Pericardium fibroblast (primary cell): ENCODE results near the gene CTDSPL2. TPM values are rescaled to one million over a fixed set of nuclear protein-coding genes. Genes with fewer than 3 reads are reported as not detected.

Experiments used
- total RNA-seq: library from RNA; depleted of rRNA; stranded (reverse); fragments of >200 nt; gene quantifications from 2 replicates; pipeline ENCODE4 v1.2.3, GENCODE V29; 2015

Gene CTDSPL2
- total RNA-seq, result 29.0 and 50.1 TPM in 2 replicates

GRCh38 chr15:44426975-44427755 lies at the start of gene CTDSPL2:
CTDSPL2 (plus strand) TSS chr15:44427629; CDS start chr15:44459015, 31,386 bp downstream.

GRCh38 chr15:44536962-44537734 lies 109.7 kb downstream of the CTDSPL2 start, which contains the start of gene EIF3J:
EIF3J (plus strand) TSS chr15:44537147; CDS start chr15:44537195, 48 bp downstream.

Other genes with a start within 250 kb of the CTDSPL2 start
- gene FRMD5, start 232.4 kb upstream of the CTDSPL2 start, total RNA-seq, result 0.23 and 2.1 TPM in 2 replicates
- 60.9 and 88.6 TPM in 2 replicates for gene GOLM2, start 138.9 kb upstream of the CTDSPL2 start, total RNA-seq
- gene EIF3J, start 109.5 kb downstream of the CTDSPL2 start, total RNA-seq, result 29.3 and 38.0 TPM in 2 replicates
- 23.3 and 40.1 TPM in 2 replicates for gene SPG11, start 236.0 kb downstream of the CTDSPL2 start, total RNA-seq